EH (cell line): Measurements from ENCODE around the gene FPR2.
A peak's percentile ranks its signal among the peaks of the same experiment; 100 is the strongest.
"Not testable (repeated sequence)": the region's sequence is repeated elsewhere in the genome, so short reads cannot be mapped to it uniquely, and the experiment has no call there.

ENCODE experiments used
- DNase-seq: peaks from one replicate; pipeline ENCODE4 v3.0.0-alpha.2; 2015; ENCODE audit warnings: low read depth

FPR2 gene

DNA sequence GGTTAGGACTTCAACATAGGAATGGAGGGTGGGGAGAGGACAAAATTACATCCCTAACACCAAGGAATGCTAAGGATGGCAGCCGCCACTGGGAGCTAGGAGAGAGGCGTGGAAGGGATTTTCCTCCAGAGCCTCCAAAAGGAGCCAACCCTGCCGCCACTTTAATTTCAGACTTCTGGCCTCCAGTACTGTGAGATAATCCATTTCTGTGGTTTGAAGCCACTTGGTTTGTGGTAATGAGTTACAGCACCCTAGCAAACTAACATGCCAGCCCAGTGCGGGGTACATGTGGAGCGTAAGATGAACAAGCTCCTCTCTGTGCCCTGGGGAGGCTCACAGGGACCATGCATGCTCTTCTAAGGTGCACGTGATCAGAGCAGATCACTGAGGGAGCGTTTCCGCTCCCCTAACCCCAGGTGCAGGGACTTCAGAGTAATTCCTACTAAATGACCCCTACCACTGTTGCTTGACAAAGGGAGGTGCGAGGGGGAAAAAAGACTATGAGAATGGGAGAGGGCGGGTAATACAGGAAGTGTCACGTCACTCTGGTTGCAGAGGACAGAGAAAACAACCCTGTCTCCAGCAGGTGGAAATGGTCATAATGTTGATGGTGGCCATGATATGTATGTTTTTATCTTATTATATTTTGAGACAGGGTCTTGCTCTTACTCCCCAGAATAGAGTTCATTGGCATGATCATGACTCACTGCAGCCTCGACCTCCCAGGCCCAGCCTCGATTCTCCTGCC is 21.3 kb upstream of the FPR2 start:
- no peak for DNase-seq

GRCh38 chr19:51740356-51740755 is 20.6 kb upstream of the FPR2 start:
- no peak for DNase-seq

GRCh38 chr19:51742789-51743188 is 18.2 kb upstream of the FPR2 start:
- DNase-seq, result no peak

DNA sequence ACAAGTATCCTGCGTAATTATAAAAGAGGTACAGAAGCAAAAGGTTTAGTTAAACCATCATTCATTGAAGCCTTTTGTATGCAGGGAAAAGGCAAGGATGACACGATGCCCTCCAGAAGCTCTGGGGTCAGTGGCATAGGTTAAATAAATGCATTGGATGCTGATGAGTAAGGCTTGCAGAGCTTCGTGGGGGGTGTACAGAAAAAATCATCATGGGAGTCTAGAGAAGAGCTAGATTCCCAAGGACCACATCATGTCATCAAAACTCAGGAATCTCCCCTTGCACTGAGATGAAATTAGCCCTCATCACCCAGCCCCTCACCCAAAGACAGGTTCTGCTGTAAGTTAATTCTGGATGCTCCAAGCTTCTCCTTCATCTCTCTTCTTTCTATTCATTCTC is 17.6 kb upstream of the FPR2 start:
- DNase-seq, result no peak

GRCh38 chr19:51746731-51747130 is 14.2 kb upstream of the FPR2 start:
- DNase-seq, result no peak

- DNase-seq, result no peak
Measured at GRCh38 chr19:51749979-51750378, 11.0 kb upstream of the FPR2 start.

DNA sequence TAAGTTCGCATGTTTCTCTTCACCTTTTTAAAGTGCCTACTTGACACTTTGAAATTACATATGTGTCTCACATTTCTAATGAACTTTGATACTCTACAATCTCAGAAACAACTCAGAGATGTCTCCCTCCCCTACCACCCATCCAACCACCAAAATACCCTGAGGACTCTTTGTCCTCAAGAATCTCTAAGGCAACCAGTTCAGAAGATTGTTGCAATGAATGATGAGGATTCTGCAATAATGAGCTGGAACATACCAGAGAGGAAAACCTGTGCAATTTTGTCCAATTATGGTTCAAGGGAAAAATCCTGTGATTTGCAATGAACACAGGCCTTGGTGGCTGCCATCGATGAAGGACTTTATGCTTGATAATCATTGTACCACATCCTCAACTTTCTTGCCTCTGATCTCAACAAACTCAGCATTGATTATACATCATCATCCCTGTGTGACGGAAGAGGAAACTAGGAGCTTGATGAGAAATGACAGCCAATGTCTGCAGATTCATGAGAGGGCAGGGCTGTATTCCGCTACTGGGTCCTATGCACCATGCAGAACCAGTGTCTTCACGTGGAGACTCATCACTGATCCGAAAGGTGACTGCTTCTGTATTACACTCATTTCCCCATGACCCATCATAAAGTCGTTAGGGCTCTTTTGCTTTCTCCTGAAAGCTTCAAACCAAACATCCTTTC is 10.4 kb upstream of the FPR2 start:
- DNase-seq, result no peak

GRCh38 chr19:51751655-51752054 is 9.3 kb upstream of the FPR2 start, which contains the start of gene FPR1:
Gene FPR1 (minus strand): TSS chr19:51751878. CDS start chr19:51746994, 4,884 bp downstream.
- no peak for DNase-seq

DNA sequence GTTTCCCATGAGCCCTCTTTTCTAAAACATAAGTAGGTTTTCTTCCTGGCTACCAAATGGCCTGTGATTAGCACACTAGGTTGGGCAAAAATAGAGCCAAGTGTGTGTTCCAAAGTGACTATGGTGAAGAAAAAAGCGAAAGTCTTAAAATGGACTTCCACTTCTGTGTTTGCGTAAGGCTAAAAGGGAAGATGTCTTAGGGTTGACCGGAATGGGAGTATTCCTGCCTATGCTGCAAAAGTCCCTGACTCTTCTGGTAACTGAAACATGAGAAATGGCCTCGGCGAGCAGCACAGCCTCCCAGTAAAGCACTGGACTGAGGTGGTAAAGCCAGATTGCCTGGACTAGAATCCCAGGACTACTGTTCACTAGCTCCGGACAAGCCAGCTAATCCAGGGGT is 6.9 kb upstream of the FPR2 start:
- no peak for DNase-seq

- no peak for DNase-seq
Measured at GRCh38 chr19:51754770-51755169, 6.2 kb upstream of the FPR2 start.

DNA sequence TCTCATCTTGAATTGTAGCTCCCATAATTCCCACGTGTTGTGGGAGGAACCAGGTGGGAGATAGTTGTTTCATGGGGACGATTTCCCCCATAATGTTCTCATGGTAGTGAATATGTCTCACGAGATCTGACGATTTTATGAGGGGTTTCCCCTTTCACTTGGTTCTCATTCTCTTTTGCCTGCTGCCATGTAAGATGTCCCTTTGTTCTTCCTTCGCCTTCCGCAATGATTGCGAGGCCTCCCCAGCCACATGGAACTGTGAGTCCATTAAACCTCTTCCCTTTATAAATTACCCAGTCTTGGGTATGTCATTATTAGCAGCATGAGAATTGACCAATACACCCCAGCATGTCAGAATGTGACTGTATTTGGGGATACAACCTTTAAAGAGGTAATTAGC is 5.4 kb upstream of the FPR2 start:
- DNase-seq, result no peak

DNA sequence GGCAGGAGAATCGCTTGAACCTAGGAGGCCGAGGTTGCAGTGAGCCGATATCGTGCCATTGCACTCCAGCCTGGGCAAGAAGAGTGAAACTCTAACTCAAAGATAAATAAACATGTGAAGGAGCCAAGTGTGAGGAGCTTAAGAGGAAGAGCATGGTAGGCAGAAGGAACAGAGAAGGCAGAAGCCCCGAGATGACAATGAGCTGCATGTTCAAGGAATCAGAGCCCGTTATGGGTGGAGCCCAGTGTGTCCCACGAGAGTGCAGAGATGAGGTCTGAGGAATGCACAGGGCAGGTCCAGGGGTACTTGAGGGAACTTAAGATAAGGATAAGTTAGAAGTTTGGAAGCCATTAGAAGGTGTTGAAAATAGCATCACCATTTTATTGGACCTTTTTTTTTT is 716 bp downstream of the FPR2 start:
- DNase-seq, result no peak

GRCh38 chr19:51765086-51765485 is 4.1 kb downstream of the FPR2 start:
- no peak for DNase-seq

DNA sequence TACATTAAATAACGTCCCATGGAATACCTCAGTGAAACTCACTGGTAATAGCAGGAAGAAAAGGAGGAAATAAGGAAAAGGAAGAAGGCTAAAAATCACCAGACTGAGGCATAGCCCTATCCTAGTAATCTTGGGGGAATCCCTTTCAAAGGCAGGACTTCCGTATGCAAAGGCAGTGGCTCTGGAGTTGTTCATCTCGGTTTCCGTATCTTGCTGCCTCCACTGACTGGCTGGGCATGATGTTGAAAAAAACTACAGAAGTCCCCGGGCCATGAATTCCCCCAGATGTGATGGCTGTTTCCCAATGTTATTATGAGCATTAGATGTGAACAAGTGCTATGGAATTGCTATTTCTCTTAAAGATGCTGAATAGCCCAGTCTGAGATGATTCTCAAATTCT is 5.5 kb downstream of the FPR2 start:
- DNase-seq, result no peak

DNA sequence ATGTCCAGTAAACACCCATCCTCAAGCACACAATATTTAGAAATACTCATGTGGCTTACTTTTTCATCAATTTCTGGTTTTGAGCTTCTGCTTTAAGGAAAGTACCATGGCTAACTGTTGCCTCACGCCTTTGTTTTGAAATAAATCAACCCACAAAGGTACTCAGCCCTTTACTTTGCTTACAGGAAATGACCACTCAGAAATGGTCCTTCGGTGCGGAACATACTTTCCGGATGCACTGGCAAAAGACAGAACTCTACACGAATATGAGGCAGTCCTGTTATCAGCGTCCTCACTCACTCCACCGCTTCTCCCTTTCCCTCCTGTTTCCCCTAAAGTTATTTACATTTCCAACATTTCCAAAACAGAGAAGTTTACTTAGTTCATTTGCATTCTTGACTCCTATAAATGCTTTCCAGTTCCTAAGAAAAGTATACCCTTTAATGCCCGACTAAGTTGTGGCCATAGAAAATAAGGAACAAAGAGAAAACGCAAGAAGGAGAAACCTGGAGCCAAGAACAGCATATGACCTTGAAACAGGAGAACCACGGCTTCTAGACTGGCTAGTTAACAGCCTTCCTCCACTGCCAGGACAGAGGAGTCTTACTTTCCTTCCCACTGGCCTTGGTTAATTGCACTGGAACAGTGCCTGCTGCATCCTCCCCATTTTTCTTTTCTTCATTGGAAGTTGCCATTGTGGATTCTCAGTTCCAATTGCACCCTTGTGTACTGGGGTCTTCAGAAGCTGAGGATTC is 10.6 kb downstream of the FPR2 start:
- no peak for DNase-seq

GRCh38 chr19:51772977-51773376 is 12.0 kb downstream of the FPR2 start:
- DNase-seq, result no peak

DNA sequence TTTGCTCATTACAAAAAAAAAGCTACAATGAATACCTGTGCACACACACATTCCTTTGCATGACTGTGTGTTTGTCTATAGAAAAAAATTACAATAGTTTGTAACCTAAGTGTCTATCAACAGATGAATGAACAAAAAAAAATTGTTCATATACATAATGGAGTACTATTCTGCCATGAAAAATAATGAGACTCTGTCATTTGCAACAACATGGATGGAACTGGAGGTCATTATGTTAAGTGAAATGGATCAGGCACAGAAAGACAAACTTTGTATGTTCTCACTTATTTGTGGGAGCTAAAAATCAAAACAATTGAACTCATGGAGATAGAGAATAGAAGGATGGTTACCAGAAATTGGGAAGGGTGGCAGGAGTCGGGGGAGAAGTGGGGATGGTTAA is 15.6 kb downstream of the FPR2 start:
- not testable (repeated sequence) for DNase-seq

- DNase-seq, result peak; percentile 81
Measured at GRCh38 chr19:51777570-51778462, 16.8 kb downstream of the FPR2 start.

DNA sequence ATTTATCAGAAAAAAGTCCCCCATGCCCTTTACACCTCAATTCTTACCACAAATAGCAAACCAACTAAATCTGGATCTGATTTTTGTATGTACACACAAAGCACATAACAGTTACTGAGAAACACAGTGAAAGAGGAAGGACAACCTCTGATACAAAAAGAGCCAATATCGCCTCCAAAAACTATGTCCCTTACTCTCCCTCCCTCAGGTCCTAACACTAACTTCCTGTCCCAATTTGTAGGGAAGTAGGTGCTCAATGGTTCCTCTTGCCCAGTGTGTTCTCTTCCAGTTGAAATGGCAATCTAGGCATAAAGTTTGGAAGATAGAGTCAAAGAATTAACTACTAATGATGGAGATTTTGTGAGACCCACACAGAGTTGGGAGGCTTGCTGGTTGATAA is 18.2 kb downstream of the FPR2 start:
- DNase-seq, result no peak

DNA sequence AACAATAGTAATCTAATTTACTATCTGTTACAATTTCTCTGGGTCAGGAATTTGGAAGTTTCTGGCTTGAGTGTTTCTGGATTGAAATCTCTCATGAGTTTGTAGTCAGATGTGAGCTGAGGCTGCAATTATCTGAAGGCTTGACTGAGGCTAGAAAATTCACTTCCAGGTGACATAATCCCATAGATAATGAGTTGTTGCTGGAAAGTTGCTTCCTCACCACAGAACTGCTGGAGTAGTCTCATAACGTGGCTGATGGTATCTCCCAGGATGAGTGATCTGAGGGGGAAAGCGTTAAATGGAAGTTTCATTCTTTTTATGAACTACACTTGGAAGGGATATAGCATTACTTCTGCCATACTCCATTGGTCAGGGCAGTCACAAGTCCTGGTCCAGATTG is 18.7 kb downstream of the FPR2 start:
- DNase-seq, result no peak

- DNase-seq, result no peak
Measured at GRCh38 chr19:51780270-51780669, 19.3 kb downstream of the FPR2 start.

DNA sequence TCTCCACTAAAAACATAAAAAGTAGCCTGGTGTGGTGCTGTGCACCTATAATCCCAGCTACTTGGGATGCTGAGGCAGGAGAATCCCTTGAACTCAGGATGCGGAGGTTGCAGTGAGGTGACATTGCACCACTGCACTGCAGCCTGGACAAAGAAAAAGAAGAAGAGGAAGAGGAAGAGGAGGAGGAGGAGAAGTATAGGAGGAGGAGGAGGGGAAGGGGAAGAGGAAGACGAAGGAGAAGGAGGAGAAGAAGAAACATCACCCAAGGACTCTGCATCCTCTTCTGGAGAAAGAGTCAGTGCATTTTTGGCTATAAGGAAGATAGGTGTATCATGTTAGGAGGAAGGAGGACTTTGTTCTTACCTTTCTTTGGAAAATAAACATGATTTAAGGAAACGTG is 21.0 kb downstream of the FPR2 start:
- DNase-seq, result no peak
